ENCODE data around the gene LGSN. TPM values are rescaled to one million over a fixed set of nuclear protein-coding genes. Genes with fewer than 3 reads are reported as not detected.

Gene LGSN
- total RNA-seq, 1 donor from 2014 or later = 0.38 TPM

- no peaks in the 10 kb centered on the region for H3K36me3 ChIP-seq
- DNase-seq (no peak), ATAC-seq (peak; percentile 88)
- peak; percentile 57 for TF ChIP-seq CTCF (IDR thresholded peaks at IDR 0.05)
- H3K9me3 ChIP-seq = no peaks in the 10 kb centered on the region
- H3K27me3 ChIP-seq = no peaks in the 10 kb centered on the region
- H3K4me3 ChIP-seq = no peak overlapping the region
- H3K4me1 ChIP-seq = peaks cover 10% of the 10 kb centered on the region
- intact Hi-C loops (cut with DNase I) = no loop called here
- H3K27ac ChIP-seq = peak overlapping the region; percentile 13
Observed at GRCh38 chr6:63352544-63353285, 32.9 kb upstream of the LGSN start.

- H3K9me3 ChIP-seq = no peaks in the 10 kb centered on the region
- H3K36me3 ChIP-seq = no peaks in the 10 kb centered on the region
- DNase-seq (no peak), ATAC-seq (peak; percentile 37)
- no peak overlapping the region for H3K27ac ChIP-seq
- H3K4me1 ChIP-seq = peaks cover 10% of the 10 kb centered on the region
- H3K27me3 ChIP-seq = no peaks in the 10 kb centered on the region
- intact Hi-C loops (cut with DNase I) = no loop called here
- peak; percentile 30 for TF ChIP-seq CTCF (IDR thresholded peaks at IDR 0.05)
- no peak overlapping the region for H3K4me3 ChIP-seq
Observed at GRCh38 chr6:63352069-63352543, 32.3 kb upstream of the LGSN start.

- intact Hi-C loops (cut with DNase I) = no loop called here
- Histone ChIP-seq H3K4me3 (no peak overlapping the region), H3K27ac (no peak overlapping the region), H3K36me3 (no peaks in the 10 kb centered on the region), H3K27me3 (no peaks in the 10 kb centered on the region), H3K9me3 (no peaks in the 10 kb centered on the region), H3K4me1 (peaks cover 10% of the 10 kb centered on the region)
- ATAC-seq = peak; percentile 37
- DNase-seq = no peak
- TF ChIP-seq CTCF (IDR thresholded peaks at IDR 0.05) = no peak
Observed at GRCh38 chr6:63349401-63349800, 29.6 kb upstream of the LGSN start.

GRCh38 chr6:63348836-63349235 lies 29.1 kb upstream of the LGSN start:
- DNase-seq (no peak), ATAC-seq (no peak)
- no peak for TF ChIP-seq CTCF (IDR thresholded peaks at IDR 0.05)
- H3K9me3 ChIP-seq = no peaks in the 10 kb centered on the region
- H3K4me3 ChIP-seq = no peak overlapping the region
- intact Hi-C loops (cut with DNase I) = no loop called here
- peaks cover 10% of the 10 kb centered on the region for H3K4me1 ChIP-seq
- H3K27ac ChIP-seq = no peak overlapping the region
- H3K27me3 ChIP-seq = no peaks in the 10 kb centered on the region
- H3K36me3 ChIP-seq = no peaks in the 10 kb centered on the region

- TF ChIP-seq CTCF (IDR thresholded peaks at IDR 0.05) = no peak
- H3K4me3 ChIP-seq = no peak overlapping the region
- intact Hi-C loops (cut with DNase I) = no loop called here
- H3K9me3 ChIP-seq = no peaks in the 10 kb centered on the region
- no peak for DNase-seq
- no peaks in the 10 kb centered on the region for H3K36me3 ChIP-seq
- no peak overlapping the region for H3K27ac ChIP-seq
- H3K27me3 ChIP-seq = no peaks in the 10 kb centered on the region
- ATAC-seq = no peak
- H3K4me1 ChIP-seq = peaks cover 3% of the 10 kb centered on the region
Observed at GRCh38 chr6:63347599-63347998, 27.8 kb upstream of the LGSN start.

Data from upper lobe of right lung (tissue), 1 donor.